IPS-20b (cell line): ENCODE results near the gene BIN1.

ENCODE experiments used
- H3K27ac ChIP-seq: one replicate; pipeline ENCODE4 v1.5.1; 2013; ENCODE audit warnings: low read length
- H3K27me3 ChIP-seq: 2 replicates; pipeline ENCODE4 v1.6.1; 2013; ENCODE audit warnings: mild to moderate bottlenecking, low read length, inconsistent platforms; ENCODE audit not compliant: insufficient read depth
- H3K36me3 ChIP-seq: 2 replicates; pipeline ENCODE4 v1.6.1; 2013; ENCODE audit warnings: low read depth, mild to moderate bottlenecking, inconsistent platforms, low read length, moderate library complexity; ENCODE audit not compliant: insufficient read depth
- H3K4me1 ChIP-seq: 2 replicates; pipeline ENCODE4 v1.6.1; 2013; ENCODE audit warnings: mild to moderate bottlenecking, control low read depth, inconsistent platforms, low read length, moderate library complexity; ENCODE audit not compliant: insufficient read depth
- H3K4me3 ChIP-seq: 2 replicates; pipeline ENCODE4 v1.5.1; 2013; ENCODE audit warnings: mild to moderate bottlenecking, low read length, inconsistent platforms
- H3K9ac ChIP-seq: 2 replicates; pipeline ENCODE4 v1.6.1; 2013; ENCODE audit warnings: low read depth, mild to moderate bottlenecking, inconsistent platforms, low read length, moderate library complexity
- H3K9me3 ChIP-seq: 2 replicates; pipeline ENCODE4 v1.6.1; 2013; ENCODE audit warnings: mild to moderate bottlenecking, low read depth, low read length, inconsistent platforms; ENCODE audit not compliant: insufficient read depth

Gene BIN1, protein sequence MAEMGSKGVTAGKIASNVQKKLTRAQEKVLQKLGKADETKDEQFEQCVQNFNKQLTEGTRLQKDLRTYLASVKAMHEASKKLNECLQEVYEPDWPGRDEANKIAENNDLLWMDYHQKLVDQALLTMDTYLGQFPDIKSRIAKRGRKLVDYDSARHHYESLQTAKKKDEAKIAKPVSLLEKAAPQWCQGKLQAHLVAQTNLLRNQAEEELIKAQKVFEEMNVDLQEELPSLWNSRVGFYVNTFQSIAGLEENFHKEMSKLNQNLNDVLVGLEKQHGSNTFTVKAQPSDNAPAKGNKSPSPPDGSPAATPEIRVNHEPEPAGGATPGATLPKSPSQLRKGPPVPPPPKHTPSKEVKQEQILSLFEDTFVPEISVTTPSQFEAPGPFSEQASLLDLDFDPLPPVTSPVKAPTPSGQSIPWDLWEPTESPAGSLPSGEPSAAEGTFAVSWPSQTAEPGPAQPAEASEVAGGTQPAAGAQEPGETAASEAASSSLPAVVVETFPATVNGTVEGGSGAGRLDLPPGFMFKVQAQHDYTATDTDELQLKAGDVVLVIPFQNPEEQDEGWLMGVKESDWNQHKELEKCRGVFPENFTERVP

DNA sequence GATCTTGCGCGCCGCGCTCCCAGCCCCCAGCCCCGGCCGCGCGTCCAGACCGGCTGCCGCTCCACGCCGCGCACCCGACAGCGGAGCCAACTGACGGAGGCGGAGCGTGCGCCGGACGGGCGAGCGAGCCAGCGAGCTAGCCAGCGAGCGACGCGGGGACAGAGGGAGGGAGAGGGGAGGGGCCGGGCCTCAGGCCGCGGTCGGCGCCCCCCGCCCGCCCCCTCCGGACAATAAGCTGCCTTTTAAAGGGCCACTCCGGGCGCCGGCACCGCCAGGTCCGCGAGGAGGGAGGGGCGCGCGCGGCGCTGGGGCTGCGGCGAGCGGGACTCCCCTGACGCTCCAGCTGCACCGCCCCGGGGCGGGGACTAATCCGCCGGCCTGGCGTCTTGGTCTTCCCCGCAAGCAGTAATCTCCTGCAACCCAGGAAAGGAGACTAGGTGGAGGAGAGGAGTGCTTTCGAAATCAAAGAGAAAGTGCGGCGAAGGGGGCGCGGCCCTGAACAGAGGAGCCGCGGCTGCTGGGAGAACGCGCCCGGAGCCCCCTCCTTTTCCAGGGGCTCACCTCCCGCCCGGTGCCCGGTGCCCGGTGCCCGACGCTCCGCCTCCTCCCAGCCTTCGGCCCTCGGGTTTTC lies at the start of gene BIN1:
Gene BIN1 (minus strand): TSS at position 164 of the 631 bp plus-strand sequence. CDS start 211 bp downstream, outside the sequence.
- H3K4me1 ChIP-seq = peaks cover 7% of the 10 kb centered on the region; the same call in 1 of the 2 replicates
- H3K36me3 ChIP-seq = no peaks in the 10 kb centered on the region
- H3K9ac ChIP-seq = peak within 1 kb of the TSS; percentile 61; the same call in 1 of the 2 replicates
- H3K9me3 ChIP-seq = no peaks in the 10 kb centered on the region
- H3K27me3 ChIP-seq = peaks cover 26% of the 10 kb centered on the region
- H3K4me3 ChIP-seq = peak within 1 kb of the TSS; percentile 77
- no peak within 1 kb of the TSS for H3K27ac ChIP-seq

DNA sequence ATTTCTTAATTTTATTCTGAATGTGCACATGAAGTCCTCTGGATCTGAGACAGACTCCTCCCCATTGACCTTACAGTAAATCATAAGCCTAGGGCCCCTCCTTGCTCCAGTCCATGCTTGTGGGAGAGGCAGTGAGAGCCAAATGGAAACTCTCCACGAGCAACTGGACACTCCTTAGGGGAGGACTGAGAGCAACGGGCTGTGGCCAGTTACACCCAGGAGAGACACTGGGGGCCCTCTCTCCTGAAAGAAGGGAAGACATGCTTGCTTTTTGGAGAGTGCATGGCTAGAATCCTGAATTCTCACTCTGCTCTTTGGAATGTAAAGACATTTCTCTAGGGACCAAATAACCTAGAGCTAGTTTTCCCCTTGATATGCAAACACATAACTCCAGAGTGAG lies 49.0 kb upstream of the BIN1 start:
- Histone ChIP-seq H3K9me3 (peaks cover 8% of the 10 kb centered on the region; the same call in 1 of the 2 replicates), H3K27ac (no peak overlapping the region), H3K4me3 (no peak overlapping the region), H3K36me3 (no peaks in the 10 kb centered on the region), H3K4me1 (peaks cover 2% of the 10 kb centered on the region; the same call in 1 of the 2 replicates), H3K27me3 (no peaks in the 10 kb centered on the region), H3K9ac (no peak overlapping the region)

DNA sequence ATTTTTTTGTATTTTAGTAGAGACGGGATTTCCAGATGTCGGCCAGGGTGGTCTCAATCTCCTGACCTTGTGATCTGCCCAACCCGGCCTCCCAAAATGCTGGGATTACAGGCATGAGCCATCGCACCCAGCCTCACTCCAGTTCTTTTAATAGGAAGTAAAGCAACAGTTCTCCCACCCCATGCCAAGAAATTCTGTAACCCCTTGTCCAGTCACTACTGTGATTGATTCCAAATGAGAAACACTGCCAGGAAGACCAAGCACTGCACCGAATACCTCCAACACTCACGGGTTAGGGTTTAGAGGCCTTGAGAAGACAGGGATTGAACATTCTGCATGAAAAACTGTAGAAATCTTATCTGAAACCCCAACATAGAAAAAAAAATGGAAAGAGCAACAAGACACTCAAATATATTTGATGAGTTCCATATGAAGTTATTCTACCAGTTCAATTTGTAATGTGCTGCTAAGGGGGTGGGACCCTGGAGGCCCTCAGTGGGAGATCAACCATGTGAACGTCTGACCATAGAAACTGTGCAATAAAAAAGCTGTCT lies 48.2 kb upstream of the BIN1 start:
- Histone ChIP-seq H3K9me3 (peaks cover 10% of the 10 kb centered on the region; the same call in 1 of the 2 replicates), H3K27ac (no peak overlapping the region), H3K9ac (no peak overlapping the region), H3K36me3 (no peaks in the 10 kb centered on the region), H3K4me1 (peaks cover 2% of the 10 kb centered on the region; the same call in 1 of the 2 replicates), H3K4me3 (no peak overlapping the region), H3K27me3 (no peaks in the 10 kb centered on the region)

DNA sequence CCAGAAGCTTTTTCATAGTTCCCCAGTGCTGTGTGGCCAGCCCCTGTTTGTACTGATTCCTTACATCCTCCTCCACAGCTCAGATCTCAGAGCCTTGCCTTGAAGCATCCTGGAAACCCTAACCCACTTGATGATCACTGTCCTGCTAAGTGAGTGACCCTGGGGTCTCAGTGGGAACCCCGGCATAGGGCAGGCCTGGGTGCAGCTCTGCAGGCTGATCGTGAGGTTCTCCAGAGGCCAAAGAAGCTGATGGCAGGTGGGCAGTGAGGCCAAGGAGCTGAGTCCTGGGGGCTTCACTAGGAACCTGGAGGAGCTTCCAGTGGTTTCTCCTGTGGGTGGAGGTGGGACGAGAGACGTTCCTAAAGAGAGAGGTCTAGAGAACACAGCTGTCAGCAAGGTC lies 47.4 kb upstream of the BIN1 start:
- peaks cover 10% of the 10 kb centered on the region; the same call in 1 of the 2 replicates for H3K9me3 ChIP-seq
- H3K4me1 ChIP-seq = peaks cover 2% of the 10 kb centered on the region; the same call in 1 of the 2 replicates
- H3K27me3 ChIP-seq = no peaks in the 10 kb centered on the region
- H3K27ac ChIP-seq = no peak overlapping the region
- H3K4me3 ChIP-seq = no peak overlapping the region
- H3K9ac ChIP-seq = no peak overlapping the region
- H3K36me3 ChIP-seq = no peaks in the 10 kb centered on the region

DNA sequence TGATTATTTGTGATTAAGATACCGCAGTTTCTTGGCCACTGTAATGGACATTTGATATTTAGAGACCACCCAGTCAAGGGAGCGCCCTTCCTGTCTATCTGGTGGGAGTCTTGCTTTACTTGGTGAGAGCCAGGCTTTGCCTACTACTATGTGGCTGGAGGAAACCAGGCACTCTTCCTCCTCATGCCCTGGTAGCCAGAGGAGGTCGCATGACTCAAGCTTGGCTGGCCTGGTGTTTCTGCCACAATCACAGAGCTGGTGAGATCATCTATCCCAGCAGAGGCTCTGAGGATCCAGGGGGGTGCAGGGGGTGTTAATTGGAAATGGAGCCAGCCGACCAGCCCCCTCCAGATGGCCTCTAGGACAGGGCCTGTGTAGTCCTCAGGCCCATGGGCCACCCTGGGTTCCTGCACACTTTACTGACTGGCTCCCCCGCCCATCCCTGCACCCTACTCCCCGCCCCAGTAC lies 46.8 kb upstream of the BIN1 start:
- H3K4me3 ChIP-seq = no peak overlapping the region
- no peaks in the 10 kb centered on the region for H3K36me3 ChIP-seq
- H3K9ac ChIP-seq = no peak overlapping the region
- peaks cover 2% of the 10 kb centered on the region; the same call in 1 of the 2 replicates for H3K4me1 ChIP-seq
- no peak overlapping the region for H3K27ac ChIP-seq
- H3K27me3 ChIP-seq = no peaks in the 10 kb centered on the region
- H3K9me3 ChIP-seq = peaks cover 10% of the 10 kb centered on the region; the same call in 1 of the 2 replicates

DNA sequence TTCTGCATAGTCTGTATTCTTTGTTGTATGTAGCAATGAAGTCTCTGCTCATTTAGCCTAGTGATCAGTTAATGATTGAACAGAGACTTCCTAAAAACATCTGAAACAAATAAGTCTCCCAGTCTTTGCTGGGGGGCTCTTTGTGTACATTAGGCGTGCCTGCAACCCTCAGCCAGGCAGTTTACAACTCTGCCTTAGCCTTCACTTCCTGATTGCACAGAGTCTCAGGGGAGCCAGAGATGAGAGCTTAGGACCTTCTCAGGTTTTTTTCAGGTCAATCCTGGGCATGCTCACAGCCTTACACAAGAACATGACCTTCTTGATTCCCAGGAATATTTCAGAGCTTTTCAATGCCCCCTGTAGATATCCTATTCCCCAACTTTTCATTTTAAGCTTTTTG lies 44.0 kb upstream of the BIN1 start:
- Histone ChIP-seq H3K27me3 (no peaks in the 10 kb centered on the region), H3K27ac (no peak overlapping the region), H3K36me3 (no peaks in the 10 kb centered on the region), H3K9me3 (peaks cover 5% of the 10 kb centered on the region; the same call in 1 of the 2 replicates), H3K9ac (no peak overlapping the region), H3K4me1 (no peaks in the 10 kb centered on the region), H3K4me3 (no peak overlapping the region)

DNA sequence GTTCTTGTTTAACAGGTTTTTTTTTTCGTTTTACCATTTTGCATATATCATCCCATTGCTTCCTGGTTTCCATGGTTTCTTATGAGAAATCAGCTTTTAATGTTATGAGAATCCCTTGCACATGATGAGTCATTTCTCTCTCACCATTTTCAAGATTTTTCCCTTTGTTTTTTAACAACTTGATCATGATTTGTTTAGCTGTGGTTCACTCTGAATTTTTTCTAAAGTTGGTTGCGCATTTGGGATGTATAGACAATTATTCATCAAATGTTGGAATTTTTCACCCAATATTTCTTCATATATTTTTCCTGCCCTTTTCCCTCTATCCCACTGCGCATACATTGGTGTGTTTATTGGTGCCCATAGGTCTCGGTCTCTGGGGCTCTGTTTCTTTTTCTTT lies 42.4 kb upstream of the BIN1 start:
- H3K36me3 ChIP-seq = no peaks in the 10 kb centered on the region
- H3K9me3 ChIP-seq = peaks cover 5% of the 10 kb centered on the region; the same call in 1 of the 2 replicates
- no peaks in the 10 kb centered on the region for H3K27me3 ChIP-seq
- no peaks in the 10 kb centered on the region for H3K4me1 ChIP-seq
- H3K27ac ChIP-seq = no peak overlapping the region
- no peak overlapping the region for H3K4me3 ChIP-seq
- H3K9ac ChIP-seq = no peak overlapping the region

DNA sequence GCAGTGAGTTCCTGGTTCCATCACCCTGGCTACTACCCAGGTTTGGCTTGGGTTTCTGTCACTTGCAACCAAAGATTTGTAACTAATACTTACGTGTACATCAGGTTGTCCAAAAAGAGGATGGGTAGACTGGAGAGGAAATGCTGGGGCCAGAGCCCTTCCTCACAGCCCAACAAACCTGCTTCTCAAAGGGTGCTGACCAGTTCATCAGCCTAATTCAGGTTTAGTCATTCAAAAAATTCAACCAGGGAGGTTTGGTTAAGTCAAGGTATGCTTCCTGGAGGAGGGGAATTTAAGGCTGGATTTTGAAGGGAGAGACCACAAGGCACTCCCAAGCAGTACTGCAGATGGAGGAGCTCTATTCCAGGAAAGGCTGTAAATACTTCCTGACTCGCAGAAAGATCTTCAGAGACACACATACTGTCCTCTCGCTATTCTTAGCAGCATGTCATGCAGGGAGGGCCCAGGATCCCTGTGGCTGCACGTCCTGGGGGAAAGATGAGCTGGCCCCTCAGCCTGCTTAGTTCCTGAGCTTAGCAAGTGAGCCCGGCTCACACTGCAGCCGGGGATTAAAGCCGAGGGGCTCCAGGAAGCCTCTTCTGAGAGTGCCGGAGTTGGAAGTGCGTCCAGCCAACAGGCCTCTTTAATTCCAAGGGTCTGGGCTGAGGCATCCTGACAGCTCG lies 40.0 kb upstream of the BIN1 start:
- no peak overlapping the region for H3K9ac ChIP-seq
- H3K4me1 ChIP-seq = no peaks in the 10 kb centered on the region
- H3K27me3 ChIP-seq = no peaks in the 10 kb centered on the region
- H3K27ac ChIP-seq = no peak overlapping the region
- H3K36me3 ChIP-seq = no peaks in the 10 kb centered on the region
- peaks cover 5% of the 10 kb centered on the region; the same call in 1 of the 2 replicates for H3K9me3 ChIP-seq
- H3K4me3 ChIP-seq = no peak overlapping the region

DNA sequence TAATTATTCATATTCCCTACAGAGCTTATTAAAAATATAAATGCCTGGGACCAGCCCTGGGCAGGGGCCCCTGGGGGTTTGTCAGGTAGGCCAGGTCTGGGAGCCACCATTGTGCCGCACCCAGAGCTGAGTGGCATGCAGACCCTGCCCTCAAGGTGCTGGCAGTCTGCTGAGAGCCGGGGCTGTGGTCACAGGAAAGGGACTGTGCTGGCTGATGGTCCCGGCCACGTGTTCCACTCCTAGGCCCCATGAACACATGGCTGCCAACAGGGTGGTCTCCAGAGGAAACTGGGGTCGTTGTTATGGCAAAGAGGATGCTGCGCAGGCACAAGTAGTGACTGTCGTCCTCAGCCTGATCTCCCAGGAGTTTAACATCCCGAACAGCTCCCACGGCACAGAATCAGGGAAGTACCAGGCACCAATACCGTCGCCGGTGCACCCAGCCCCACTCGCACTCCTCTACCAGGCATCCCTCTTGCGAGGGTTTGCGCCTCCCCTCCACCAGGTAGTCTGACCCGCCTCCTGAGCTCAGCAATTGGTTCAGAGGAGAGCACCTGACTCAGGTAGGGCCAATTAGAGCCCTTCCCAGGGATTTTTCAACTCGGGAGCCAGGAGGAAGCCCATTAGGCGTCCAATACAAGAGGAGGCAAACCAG lies 39.2 kb upstream of the BIN1 start:
- no peak overlapping the region for H3K27ac ChIP-seq
- H3K4me3 ChIP-seq = no peak overlapping the region
- no peak overlapping the region for H3K9ac ChIP-seq
- H3K36me3 ChIP-seq = no peaks in the 10 kb centered on the region
- H3K9me3 ChIP-seq = peaks cover 4% of the 10 kb centered on the region; the same call in 1 of the 2 replicates
- H3K27me3 ChIP-seq = no peaks in the 10 kb centered on the region
- no peaks in the 10 kb centered on the region for H3K4me1 ChIP-seq

DNA sequence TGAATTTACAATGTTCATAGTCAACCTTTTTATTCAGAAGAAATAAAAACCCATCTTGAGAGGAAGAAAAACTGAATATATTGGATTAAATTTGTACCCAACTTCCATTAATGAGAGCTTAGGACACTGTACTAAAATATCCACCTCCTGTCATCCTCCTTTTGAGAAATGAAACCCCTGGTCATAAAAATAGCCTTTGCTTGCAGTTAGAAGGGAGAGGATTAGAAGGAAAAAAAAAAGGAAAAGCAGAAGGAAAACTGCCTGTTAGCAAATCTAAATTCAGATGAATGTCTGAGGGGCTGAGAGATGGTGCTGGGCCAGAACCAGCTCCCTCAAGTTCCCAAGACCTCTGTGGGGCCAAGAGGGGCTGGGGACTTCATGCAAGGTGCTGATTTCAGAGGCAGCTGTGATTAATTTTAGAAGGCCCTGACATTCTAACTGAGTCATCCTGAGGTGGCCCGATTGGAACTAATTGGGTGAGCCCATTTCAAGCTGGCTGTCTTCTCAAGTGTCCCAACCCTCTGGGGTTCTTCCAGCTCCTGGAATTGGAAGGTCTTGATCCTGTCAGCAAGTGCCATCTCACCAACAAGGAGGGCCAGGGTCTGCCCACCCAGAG lies 38.4 kb upstream of the BIN1 start:
- no peak overlapping the region for H3K4me3 ChIP-seq
- H3K36me3 ChIP-seq = no peaks in the 10 kb centered on the region
- H3K4me1 ChIP-seq = no peaks in the 10 kb centered on the region
- H3K9ac ChIP-seq = no peak overlapping the region
- H3K27ac ChIP-seq = no peak overlapping the region
- no peaks in the 10 kb centered on the region for H3K27me3 ChIP-seq
- no peaks in the 10 kb centered on the region for H3K9me3 ChIP-seq
